Liver (tissue), 9 donors: ENCODE measurements around the gene LSM14B. TPM values are rescaled to one million over a fixed set of nuclear protein-coding genes. Genes with fewer than 3 reads are reported as not detected.
A peak's percentile ranks its signal among the peaks of the same experiment; 100 is the strongest.

ENCODE experiments used
- DNase-seq: peaks from one replicate; pipeline ENCODE4 v3.0.0-alpha.2; 2017; ENCODE audit warnings: low spot score
- H3K27ac ChIP-seq, 2 donors: one replicate each; pipeline ENCODE4 v1.7.0; 2013; ENCODE audit warnings: inconsistent platforms in 2 of 2, low read length in 2 of 2, control low read depth in 1 of 2, low read depth in 1 of 2, mild to moderate bottlenecking in 1 of 2
- H3K27me3 ChIP-seq, 4 donors: one replicate each; pipeline versions ENCODE4 v1.6.1 to v1.7.0; 2013; ENCODE audit warnings: low read length in 3 of 4, inconsistent platforms in 1 of 4, mild to moderate bottlenecking in 1 of 4, moderate library complexity in 1 of 4; ENCODE audit not compliant: control insufficient read depth in 4 of 4, insufficient read depth in 4 of 4
- H3K36me3 ChIP-seq, 4 donors: one replicate each; pipeline versions ENCODE4 v1.6.1 to v1.7.0; 2013; ENCODE audit warnings: low read length in 3 of 4, mild to moderate bottlenecking in 3 of 4, low read depth in 1 of 4, moderate library complexity in 1 of 4; ENCODE audit not compliant: control insufficient read depth in 4 of 4, insufficient read depth in 3 of 4
- H3K4me1 ChIP-seq, 4 donors: one replicate each; pipeline versions ENCODE4 v1.6.1 to v1.7.0; 2013; ENCODE audit warnings: low read length in 3 of 4, mild to moderate bottlenecking in 3 of 4, moderate library complexity in 1 of 4; ENCODE audit not compliant: control insufficient read depth in 4 of 4, insufficient read depth in 4 of 4
- H3K4me3 ChIP-seq, 3 donors: one replicate each; pipeline versions ENCODE4 v1.6.1 to v1.7.0; 2013; ENCODE audit warnings: low read length in 3 of 3, control low read depth in 1 of 3, low read depth in 1 of 3, mild to moderate bottlenecking in 1 of 3
- H3K9ac ChIP-seq, 2 donors: one replicate each; pipeline ENCODE4 v1.7.0; 2013; ENCODE audit warnings: low read length in 2 of 2, mild to moderate bottlenecking in 2 of 2, moderate library complexity in 2 of 2, control low read depth in 1 of 2, low read depth in 1 of 2
- H3K9me3 ChIP-seq, 4 donors: one replicate each; pipeline versions ENCODE4 v1.6.1 to v1.7.0; 2013; ENCODE audit warnings: low read length in 3 of 4; ENCODE audit not compliant: control insufficient read depth in 4 of 4
- ATF3 ChIP-seq: IDR thresholded peaks from 2 replicates; pipeline ENCODE4 v1.6.1; 2016; ENCODE audit warnings: antibody characterized with exemption
- EGR1 ChIP-seq, 2 donors: IDR thresholded peaks; 2 replicates each; pipeline ENCODE4 v1.6.1; 2016 to 2018; ENCODE audit warnings: antibody characterized with exemption in 2 of 2, low read depth in 2 of 2
- FOXA1 ChIP-seq: IDR thresholded peaks from 2 replicates; pipeline ENCODE4 v1.6.1; 2016; ENCODE audit warnings: antibody characterized with exemption
- GABPA ChIP-seq, 2 donors: IDR thresholded peaks in 1 of 2; conservative IDR thresholded peaks in 1 of 2; 2 replicates each; pipeline ENCODE4 v1.6.1; 2016; ENCODE audit warnings: antibody characterized with exemption in 2 of 2, mild to moderate bottlenecking in 1 of 2, moderate library complexity in 1 of 2
- HNF4A ChIP-seq, 2 donors: conservative IDR thresholded peaks; 2 replicates each; pipeline ENCODE4 v1.6.1; 2016; ENCODE audit warnings: antibody characterized with exemption in 2 of 2, mild to moderate bottlenecking in 2 of 2
- NR2F2 ChIP-seq: IDR thresholded peaks from 2 replicates; pipeline ENCODE4 v1.6.1; 2016; ENCODE audit warnings: antibody characterized with exemption
- RAD21 ChIP-seq, 2 donors: IDR thresholded peaks; 2 replicates each; pipeline ENCODE4 v1.6.1; 2016; ENCODE audit warnings: antibody characterized with exemption in 2 of 2, mild to moderate bottlenecking in 2 of 2
- TAF1 ChIP-seq: conservative IDR thresholded peaks from 2 replicates; pipeline ENCODE4 v1.6.1; 2016; ENCODE audit warnings: antibody characterized with exemption, mild to moderate bottlenecking
- YY1 ChIP-seq: IDR thresholded peaks from 2 replicates; pipeline ENCODE4 v1.6.1; 2016; ENCODE audit warnings: antibody characterized with exemption, mild to moderate bottlenecking
- WGBS: extraction: QIAGEN DNeasy Blood & Tissue Kit; methylation state at CpG from one replicate; pipeline ENCODE4 v1.1.7; 2013; 5-methylcytosine and 5-hydroxymethylcytosine counted together
- polyA plus RNA-seq, 2 donors: library from polyadenylated mRNA; stranded (reverse) in 1 of 2; unstranded in 1 of 2; fragments of 200-250 nt in 1 of 2; fragments of >200 nt in 1 of 2; fragmentation: Nextera tagmentation in 1 of 2; extraction: Ambion mirVana in 1 of 2; gene quantifications; one replicate each; pipeline versions ENCODE4 v1.2.1 to v1.2.3, GENCODE V29; 2013 to 2015
- total RNA-seq, 2 donors: library from RNA; depleted of rRNA; stranded (reverse); fragments of >200 nt; gene quantifications; one replicate each; pipeline ENCODE4 v1.2.3, GENCODE V29; 2014
- TF ChIP-seq, protein P1 (sequence below): IDR thresholded peaks from 2 replicates; pipeline ENCODE4 v1.6.1; 2016; ENCODE audit warnings: antibody characterized with exemption, mild to moderate bottlenecking
- TF ChIP-seq, protein P2 (sequence below): IDR thresholded peaks from 2 replicates; pipeline ENCODE4 v1.6.1; 2016; ENCODE audit warnings: antibody characterized with exemption
- donor health status: healthy.
- donor health status: healthy.
- donor health status: healthy.
- donor health status: healthy.
- donor health status: healthy.

LSM14B gene
- total RNA-seq (10 to 100 TPM; 15.5 to 15.9 TPM), polyA plus RNA-seq (10 to 100 TPM in 1 of 2 donors, under 1 TPM in 1; 0.99 to 11.2 TPM)

- peak in 1 of 2 donors; percentile 20 for TF ChIP-seq GABPA (IDR thresholded peaks at IDR 0.05 in 1 of 2, conservative IDR thresholded peaks at IDR 0.05 in 1 of 2)
- TF ChIP-seq EGR1 (IDR thresholded peaks at IDR 0.05; ENCODE audit: low read depth in 2 of 2), result peak; percentile 57 to 65
- TF ChIP-seq, protein P1, sequence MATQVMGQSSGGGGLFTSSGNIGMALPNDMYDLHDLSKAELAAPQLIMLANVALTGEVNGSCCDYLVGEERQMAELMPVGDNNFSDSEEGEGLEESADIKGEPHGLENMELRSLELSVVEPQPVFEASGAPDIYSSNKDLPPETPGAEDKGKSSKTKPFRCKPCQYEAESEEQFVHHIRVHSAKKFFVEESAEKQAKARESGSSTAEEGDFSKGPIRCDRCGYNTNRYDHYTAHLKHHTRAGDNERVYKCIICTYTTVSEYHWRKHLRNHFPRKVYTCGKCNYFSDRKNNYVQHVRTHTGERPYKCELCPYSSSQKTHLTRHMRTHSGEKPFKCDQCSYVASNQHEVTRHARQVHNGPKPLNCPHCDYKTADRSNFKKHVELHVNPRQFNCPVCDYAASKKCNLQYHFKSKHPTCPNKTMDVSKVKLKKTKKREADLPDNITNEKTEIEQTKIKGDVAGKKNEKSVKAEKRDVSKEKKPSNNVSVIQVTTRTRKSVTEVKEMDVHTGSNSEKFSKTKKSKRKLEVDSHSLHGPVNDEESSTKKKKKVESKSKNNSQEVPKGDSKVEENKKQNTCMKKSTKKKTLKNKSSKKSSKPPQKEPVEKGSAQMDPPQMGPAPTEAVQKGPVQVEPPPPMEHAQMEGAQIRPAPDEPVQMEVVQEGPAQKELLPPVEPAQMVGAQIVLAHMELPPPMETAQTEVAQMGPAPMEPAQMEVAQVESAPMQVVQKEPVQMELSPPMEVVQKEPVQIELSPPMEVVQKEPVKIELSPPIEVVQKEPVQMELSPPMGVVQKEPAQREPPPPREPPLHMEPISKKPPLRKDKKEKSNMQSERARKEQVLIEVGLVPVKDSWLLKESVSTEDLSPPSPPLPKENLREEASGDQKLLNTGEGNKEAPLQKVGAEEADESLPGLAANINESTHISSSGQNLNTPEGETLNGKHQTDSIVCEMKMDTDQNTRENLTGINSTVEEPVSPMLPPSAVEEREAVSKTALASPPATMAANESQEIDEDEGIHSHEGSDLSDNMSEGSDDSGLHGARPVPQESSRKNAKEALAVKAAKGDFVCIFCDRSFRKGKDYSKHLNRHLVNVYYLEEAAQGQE, result no peak
- H3K9me3 ChIP-seq, result peaks cover 0 to 1% (median 0%) of the 10 kb centered on the region in 4 donors
- peak within 1 kb of the TSS; percentile 78 to 88 (median 85) for H3K4me3 ChIP-seq
- peaks cover 0 to 16% (median 12%) of the 10 kb centered on the region in 4 donors for H3K4me1 ChIP-seq
- peak within 1 kb of the TSS; percentile 52 to 62 for H3K9ac ChIP-seq
- H3K36me3 ChIP-seq, result peaks cover 3 to 16% (median 12%) of the 10 kb centered on the region in 4 donors
- peak; percentile 99 for DNase-seq
- no peaks in the 10 kb centered on the region for H3K27me3 ChIP-seq
- H3K27ac ChIP-seq, result peak within 1 kb of the TSS; percentile 89 to 96
- under 1% methylated on average over 124 of the region's 124 CpGs for WGBS
Observed at GRCh38 chr20:62121776-62122653, at the start of gene LSM14B. Gene LSM14B, plus strand, starts transcription at chr20:62122475. Its CDS starts 192 bp downstream, at chr20:62122667.

DNA sequence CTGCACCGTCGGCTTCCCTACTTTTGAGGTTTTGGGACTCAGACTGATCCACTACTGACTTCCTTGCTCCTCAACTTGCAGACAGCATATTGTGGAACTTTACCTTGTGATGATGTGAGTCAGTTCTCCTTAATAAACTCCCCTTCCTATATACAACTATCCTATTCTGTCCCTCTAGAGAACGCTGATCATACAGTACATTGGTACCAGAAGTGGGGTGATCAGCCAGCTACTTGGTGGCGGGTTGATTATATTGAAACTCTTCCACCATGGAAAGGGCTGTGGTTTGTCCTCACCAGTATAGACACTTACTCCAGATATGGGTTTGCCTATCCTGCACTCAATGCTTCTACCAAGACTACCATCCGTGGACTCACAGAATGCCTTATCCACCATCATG is 49.0 kb upstream of the LSM14B start:
- no peaks in the 10 kb centered on the region for H3K4me1 ChIP-seq
- no peaks in the 10 kb centered on the region for H3K27me3 ChIP-seq
- no peaks in the 10 kb centered on the region for H3K36me3 ChIP-seq
- no peak for DNase-seq
- peaks cover 2 to 28% (median 4%) of the 10 kb centered on the region in 4 donors for H3K9me3 ChIP-seq
- 90% methylated on average over 5 of the region's 5 CpGs for WGBS
- no peak overlapping the region for H3K27ac ChIP-seq
- no peak overlapping the region for H3K9ac ChIP-seq
- TF ChIP-seq HNF4A (conservative IDR thresholded peaks at IDR 0.05) (no peak), YY1 (no peak), FOXA1 (no peak), ATF3 (no peak), RAD21 (IDR thresholded peaks at IDR 0.05) (no peak), TAF1 (no peak), NR2F2 (no peak)
- TF ChIP-seq, protein P2, sequence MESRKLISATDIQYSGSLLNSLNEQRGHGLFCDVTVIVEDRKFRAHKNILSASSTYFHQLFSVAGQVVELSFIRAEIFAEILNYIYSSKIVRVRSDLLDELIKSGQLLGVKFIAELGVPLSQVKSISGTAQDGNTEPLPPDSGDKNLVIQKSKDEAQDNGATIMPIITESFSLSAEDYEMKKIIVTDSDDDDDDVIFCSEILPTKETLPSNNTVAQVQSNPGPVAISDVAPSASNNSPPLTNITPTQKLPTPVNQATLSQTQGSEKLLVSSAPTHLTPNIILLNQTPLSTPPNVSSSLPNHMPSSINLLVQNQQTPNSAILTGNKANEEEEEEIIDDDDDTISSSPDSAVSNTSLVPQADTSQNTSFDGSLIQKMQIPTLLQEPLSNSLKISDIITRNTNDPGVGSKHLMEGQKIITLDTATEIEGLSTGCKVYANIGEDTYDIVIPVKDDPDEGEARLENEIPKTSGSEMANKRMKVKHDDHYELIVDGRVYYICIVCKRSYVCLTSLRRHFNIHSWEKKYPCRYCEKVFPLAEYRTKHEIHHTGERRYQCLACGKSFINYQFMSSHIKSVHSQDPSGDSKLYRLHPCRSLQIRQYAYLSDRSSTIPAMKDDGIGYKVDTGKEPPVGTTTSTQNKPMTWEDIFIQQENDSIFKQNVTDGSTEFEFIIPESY, result no peak
- no peak overlapping the region for H3K4me3 ChIP-seq
